Activated naive CD4-positive, alpha-beta T cell treated with anti-CD3 and anti-CD28 coated beads, Interleukin-2, amount 50 U/mL, for 16 hours (primary cell): ENCODE data around the gene DLL1.
A peak's percentile ranks its signal among the peaks of the same experiment; 100 is the strongest.

Experiments used
- DNase-seq: peaks from one replicate; pipeline ENCODE4 v3.0.0-alpha.2; 2020

The DLL1 gene

DNA sequence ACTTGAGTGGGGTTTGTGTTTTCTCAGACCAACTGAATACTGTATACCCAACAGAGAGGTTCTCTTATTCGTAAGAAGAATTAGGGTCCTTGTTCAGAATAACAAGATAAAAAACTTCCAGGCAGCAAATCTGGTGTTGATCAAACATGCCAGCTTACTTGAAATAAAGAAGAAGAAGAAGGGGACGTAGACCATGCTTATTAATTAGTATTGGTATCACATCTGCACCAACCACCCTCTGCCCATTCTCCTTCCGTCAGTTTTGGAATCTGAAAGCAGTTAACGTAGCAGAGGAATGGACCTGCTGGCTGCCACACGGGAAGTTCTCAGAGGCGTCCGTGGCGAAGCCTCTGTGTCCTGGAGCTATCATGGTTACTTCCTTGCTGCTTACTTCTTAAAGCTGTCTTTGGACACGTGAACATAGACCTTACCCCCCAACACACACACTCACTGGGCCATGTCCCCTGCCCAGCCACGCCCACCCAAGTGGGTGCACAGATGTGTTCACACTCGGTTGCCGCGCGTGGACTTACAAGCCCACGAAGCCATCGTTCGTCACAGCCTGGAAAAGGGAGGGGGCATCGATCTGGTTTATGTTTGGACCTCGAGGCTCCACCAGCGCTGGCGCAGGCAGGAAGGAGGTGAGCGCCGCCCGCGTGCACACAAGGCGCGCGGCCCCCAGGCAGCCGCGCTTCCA is 4.1 kb upstream of the DLL1 start:
- DNase-seq = no peak

- no peak for DNase-seq
Observed at GRCh38 chr6:170294298-170294730, 3.4 kb upstream of the DLL1 start.

DNA sequence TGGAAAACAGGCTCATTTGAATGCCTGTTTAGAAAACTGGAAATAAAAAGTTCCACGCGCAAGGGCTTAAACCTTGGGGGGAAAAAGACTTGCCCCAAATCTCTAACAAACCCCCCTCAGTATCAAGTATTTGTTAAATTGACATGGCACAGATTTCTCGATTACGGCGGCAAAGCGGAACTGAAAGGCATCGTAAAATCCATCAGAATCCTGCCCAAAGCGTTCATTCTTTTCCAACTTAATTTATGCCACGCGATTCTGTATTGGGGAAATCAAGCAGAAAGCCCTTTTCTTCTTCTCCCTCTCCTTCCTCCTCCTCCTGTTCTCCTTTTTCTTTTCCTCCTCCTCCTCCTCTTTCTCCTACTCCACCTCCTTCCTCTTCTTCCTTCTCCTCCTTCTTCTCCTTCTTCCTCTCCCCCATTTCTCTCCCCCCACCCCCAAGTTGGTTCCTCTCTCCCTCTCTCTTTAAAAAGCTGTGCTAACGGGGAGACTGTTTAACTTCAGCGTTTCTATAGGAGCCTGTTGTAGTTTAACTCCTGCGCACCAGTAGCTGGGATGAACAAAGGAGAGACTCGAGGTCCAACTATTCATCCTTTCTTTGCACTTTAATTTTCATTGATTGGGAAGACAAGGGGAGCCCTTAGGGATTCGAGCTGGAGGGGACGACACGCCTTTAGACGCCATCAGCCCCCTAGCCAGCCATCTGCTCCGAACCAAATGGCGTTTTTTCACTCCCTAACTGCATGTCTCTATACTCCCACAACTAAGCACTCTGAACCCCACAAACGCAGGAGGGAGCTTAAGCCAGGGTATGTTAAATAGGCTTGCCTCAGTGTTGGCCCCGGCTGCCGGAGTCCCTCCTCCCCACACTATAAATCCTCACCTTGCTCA is 2.7 kb upstream of the DLL1 start:
- DNase-seq = no peak

DNA sequence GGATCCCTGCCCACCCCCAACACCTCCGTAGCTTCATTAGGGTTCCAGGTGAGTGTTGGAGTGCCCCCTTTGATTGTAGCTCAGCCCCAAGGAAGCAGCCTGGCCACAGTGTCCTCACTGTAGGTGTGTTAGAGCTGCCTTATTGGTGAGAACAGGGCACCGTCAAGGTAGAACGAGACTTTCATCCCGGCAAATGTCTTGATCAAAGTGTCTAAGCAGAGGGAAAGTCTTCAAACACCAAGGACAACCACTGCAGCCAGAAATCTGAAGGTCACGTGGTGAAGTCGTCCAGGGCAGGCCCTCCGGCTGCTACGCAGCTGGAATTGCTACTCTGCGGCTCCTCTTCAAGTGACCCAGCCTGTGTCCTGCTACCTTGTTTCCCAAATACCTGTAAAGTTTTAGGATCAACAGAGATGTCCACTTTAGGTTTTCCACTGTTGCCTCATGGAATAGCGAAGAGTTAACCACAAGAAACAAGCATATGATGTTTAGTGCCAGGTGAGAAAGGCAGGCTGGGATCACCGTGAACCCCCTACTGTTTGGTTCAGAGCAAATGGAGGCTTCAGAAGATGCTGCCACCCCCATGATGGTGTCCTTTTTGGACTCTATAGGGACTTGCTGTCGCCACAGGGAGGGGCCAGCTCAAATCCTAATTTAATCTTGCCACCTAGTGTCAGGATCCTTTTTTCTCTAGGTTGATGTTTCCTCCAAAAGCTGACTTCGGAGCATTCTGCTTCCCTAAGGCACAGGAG is 1.7 kb upstream of the DLL1 start:
- DNase-seq = no peak

GRCh38 chr6:170292111-170292406 is 1.2 kb upstream of the DLL1 start:
- DNase-seq = no peak

GRCh38 chr6:170291271-170292110 is 613 bp upstream of the DLL1 start:
- DNase-seq = peak; percentile 48

- DNase-seq = no peak
Observed at GRCh38 chr6:170289951-170290295, 955 bp downstream of the DLL1 start.

DNA sequence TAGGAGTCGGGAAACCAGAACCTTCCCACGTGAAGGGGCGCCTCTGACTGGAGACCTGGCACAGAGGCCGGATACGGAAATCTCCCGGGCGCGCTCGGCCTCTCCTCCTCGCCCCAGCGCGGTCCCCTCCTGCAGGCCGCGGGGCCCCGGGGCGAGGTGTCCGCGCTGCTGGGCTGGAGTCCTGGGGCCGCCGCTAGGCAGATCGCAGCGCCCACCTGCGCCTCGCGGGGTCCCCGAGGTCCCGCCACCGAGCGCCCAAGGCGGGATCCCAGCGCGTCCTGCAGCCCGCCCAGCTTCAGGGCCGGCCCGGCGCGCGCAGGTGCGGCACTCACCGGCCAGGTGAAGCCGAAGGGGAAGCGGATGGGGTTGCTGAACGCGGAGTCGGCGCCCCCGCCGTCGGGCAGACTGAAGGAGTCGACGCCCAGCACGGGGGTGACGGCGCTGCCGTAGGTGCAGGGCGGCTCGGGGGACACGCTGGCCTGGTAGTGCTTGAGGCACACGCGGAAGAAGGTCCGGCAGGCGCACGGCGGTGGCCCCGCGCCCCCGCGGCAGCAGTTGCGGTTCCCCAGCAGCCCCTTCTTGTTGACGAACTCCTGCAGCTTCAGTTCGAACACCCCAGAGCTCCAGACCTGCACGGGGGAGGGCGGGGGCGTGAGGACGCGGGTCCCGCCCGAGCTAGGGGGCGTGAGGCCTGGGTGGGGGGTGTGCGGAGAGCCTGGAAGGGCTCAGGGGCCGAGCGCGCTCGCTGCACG is 1.5 kb downstream of the DLL1 start:
- DNase-seq = no peak

DNA sequence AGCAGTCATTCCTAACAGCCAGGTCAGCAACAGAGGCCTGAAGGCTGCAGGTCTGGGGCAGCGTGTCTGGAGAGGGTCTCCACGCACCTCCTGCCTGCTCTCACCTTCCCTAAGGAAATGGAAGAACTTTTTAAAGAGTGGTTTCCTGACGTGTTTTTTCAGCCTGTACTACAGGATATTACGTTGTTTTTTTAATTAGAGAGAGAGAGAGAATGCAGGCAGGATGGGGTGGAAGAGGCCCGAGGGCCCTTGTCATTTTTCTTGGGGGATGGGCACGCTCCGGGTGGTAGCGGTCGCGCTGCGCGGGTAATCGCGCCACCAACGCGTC is 2.1 kb downstream of the DLL1 start:
- DNase-seq = no peak

DNA sequence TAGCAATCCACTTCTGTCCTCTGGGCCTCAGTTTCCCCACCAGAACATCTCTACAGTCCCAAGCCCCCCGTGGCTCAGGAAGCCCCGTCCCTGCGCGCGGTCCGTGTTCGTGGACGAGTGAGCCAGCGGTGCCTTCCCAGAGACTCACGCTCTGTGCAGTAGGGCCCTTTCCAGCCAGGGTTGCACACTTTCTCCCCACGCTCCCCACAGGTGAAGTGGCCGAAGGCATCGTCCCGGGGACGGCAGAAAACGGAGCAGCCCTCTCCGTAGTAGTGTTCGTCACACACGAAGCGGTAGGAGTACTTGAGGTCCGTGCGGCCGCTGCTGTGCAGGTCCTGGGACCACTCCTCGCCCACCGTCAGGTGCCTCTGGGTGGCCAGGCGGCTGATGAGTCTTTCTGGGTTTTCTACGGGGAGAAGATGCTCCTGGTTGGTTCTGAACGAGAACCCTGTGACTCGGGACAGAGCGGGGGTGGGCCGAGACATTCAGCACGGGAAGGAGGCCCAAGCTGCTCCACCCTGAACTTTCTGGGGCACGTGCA is 2.7 kb downstream of the DLL1 start:
- no peak for DNase-seq

DNA sequence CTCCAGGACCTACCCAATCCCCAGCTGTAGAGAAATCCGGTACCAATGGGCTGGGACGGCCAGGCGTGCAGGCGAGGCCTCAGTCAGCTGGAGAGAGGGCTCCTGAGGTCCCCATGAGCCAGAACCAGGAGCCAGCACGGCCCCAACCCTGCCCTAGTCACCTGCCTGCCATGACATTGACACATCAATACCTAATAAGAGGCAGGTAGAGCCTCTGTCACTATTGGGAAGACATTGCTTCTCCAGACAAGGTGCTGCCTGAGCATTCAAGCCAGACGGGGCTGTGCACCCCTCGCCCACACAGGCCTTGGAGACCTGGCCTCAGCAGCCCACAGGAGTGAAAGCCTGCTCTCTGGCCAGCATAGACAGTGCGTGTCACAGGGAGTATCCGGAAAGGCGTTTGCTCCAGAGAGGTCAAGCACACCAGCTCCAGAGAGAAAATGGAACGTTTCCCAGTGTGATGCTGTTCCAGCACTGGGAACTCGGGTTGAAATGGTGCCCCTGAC is 3.5 kb downstream of the DLL1 start:
- no peak for DNase-seq

GRCh38 chr6:170286934-170287265 is 4.0 kb downstream of the DLL1 start:
- no peak for DNase-seq

- DNase-seq = no peak
Observed at GRCh38 chr6:170286246-170286933, 4.5 kb downstream of the DLL1 start.

DNA sequence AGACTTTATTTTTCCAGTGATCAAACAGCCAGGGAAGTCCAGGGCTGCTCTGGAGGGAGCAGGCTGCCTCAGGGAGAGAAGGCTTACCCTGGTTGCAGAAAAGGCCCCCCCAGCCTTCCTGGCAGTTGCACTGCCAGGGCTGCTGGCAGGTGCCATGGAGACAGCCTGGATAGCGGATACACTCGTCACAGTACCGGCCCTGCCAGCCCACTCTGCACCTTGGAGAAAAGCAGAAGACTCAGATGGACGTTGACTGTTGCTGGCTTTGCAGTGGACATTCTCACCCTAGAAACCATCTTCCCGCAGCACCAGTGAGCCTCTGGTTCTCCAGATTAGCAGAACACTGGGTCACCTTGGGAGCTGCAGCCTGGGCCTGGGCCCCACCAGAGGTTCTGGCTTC is 5.4 kb downstream of the DLL1 start:
- DNase-seq = no peak

DNA sequence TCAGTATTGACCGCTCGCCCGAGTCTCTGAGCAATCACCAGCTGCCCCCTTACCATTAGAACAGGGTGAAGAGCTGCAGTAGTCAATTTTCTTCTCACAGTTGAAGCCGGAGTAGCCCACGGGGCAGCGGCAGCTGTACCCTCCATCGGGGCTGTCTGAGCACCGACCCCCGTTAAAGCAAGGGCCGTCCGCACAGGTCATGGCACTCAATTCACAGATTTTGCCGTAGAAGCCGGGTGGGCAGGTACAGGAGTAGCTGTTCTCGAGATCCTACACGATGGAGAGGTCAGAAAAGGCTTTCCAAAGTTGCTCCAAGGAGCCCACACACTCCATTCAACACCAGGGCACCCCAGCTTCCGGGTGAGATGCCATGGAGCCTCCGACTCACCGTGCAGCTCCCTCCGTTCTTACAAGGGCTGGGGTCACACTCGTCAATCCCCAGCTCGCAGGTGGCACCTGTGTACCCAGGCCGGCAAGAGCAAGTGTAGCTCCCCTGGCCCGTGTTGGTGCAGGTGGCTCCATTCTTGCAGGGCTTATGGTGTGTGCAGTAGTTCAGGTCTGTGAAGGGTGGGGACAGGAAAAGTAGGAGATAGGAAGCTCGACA is 5.9 kb downstream of the DLL1 start:
- DNase-seq = no peak

DNA sequence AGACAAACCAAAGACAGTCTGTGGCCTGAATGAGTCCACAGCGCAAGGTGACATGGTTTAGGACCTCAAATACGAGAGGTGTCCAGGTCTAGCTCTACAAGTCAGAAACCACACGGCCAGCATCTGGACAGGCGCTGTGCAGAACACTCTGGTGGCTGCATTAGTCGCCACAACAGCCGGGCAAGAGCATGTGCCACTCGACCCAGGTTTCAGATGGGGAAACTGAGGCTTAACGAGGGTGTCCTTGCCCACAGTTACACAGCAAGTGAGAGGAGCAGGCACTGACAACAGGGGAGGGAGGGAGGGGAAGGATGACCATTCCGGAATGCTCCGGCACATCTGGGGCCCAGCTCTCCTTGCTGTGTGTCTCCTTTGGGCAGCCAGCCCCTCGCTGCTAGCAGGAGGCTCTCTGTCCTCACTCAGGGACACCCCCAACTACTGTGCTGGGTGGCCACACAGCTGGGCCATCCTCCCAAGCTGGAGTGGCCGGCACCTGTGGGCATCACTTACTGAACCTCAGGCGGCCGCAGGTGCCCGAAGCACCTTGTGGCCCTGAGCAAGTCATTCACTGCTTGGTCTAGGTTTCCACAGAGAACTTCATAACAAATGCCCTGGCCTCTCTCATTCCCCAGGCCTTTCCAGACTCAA is 6.6 kb downstream of the DLL1 start:
- no peak for DNase-seq

DNA sequence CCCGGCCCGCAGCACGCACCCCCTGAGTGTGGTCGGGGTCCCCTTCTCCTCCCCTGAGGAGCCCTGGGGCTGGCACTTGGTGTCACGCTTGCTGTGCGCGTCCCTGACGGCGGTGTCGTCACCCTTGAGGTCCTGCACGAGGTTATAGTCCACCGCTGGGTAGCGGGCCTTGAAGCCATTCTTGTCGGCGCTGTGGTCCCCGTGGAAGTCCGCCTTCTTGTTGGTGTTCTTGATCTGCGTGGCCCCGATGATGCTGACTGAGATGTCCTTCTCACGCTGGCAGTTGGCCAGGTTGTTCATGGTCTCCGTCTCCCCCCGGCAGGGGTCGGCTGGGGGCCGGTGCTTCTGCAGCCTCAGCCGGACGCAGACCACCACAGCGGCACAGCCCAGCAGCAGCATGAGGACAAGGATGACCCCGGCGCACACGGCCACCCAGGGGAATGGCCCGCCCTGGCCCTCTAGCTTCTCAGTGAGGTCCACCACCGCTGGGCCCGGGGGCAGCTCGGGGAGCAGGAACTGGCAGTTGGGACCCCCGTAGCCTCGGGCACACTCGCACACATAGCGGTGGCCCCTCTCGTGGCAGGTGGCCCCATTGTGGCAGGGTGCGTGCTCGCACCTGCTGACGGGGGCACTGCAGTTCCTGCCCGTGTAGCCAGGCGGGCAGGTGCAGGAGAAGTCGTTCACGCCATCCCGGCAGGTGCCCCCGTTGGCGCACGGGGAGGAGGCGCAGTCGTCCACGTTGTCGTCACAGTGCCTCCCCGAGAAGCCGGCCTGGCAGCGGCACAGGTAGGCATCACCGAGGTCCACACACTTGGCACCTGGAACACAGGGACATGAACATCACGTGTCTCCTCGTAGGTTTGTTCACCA is 7.4 kb downstream of the DLL1 start:
- no peak for DNase-seq

- DNase-seq = no peak
Observed at GRCh38 chr6:170282512-170283158, 8.2 kb downstream of the DLL1 start.
